Heart left ventricle (tissue), 16 donors: ENCODE data around the gene METRNL. TPM values are rescaled to one million over a fixed set of nuclear protein-coding genes. Genes with fewer than 3 reads are reported as not detected.
A peak's percentile ranks its signal among the peaks of the same experiment; 100 is the strongest.

ENCODE experiments used
- ATAC-seq, 4 donors: fragments of 200-7000 bp; cut with Tn5 transposase; one replicate each; pipeline ENCODE4 v1.9.1; 2020 to 2022; ENCODE audit warnings: moderate library complexity in 4 of 4, mild to moderate bottlenecking in 3 of 4, moderate number of reproducible peaks in 1 of 4
- DNase-seq, 5 donors: peaks; one replicate each; pipeline ENCODE4 v3.0.0-alpha.2; 2020
- H3K27ac ChIP-seq, 12 donors: fragments of 200-600 bp; sonication (generic) in 4 of 12; one replicate each; pipeline versions ENCODE4 v1.5.0 to v1.8.0; 2016 to 2022; ENCODE audit warnings: mild to moderate bottlenecking in 2 of 12
- H3K27me3 ChIP-seq, 9 donors: fragments of 200-600 bp; sonication (generic) in 2 of 9; one replicate each; pipeline versions ENCODE4 v1.5.1 to v1.8.0; 2016 to 2022; ENCODE audit warnings: mild to moderate bottlenecking in 3 of 9
- H3K36me3 ChIP-seq, 9 donors: fragments of 200-600 bp; sonication (generic) in 2 of 9; one replicate each; pipeline versions ENCODE4 v1.5.0 to v1.8.0; 2018 to 2022; ENCODE audit warnings: mild to moderate bottlenecking in 2 of 9
- H3K4me1 ChIP-seq, 12 donors: fragments of 200-600 bp; sonication (generic) in 4 of 12; one replicate each; pipeline versions ENCODE4 v1.5.0 to v1.8.0; 2016 to 2022; ENCODE audit warnings: mild to moderate bottlenecking in 3 of 12
- H3K4me3 ChIP-seq, 12 donors: fragments of 200-600 bp; sonication (generic) in 4 of 12; one replicate each; pipeline versions ENCODE4 v1.5.0 to v1.8.0; 2017 to 2022; ENCODE audit warnings: mild to moderate bottlenecking in 9 of 12, moderate library complexity in 4 of 12
- H3K9me3 ChIP-seq, 12 donors: fragments of 200-600 bp; sonication (generic) in 4 of 12; one replicate each; pipeline versions ENCODE4 v1.5.0 to v1.8.0; 2016 to 2022; ENCODE audit warnings: mild to moderate bottlenecking in 1 of 12
- CTCF ChIP-seq, 12 donors: fragments of 200-600 bp; sonication (generic) in 4 of 12; IDR thresholded peaks; one replicate each; pipeline versions ENCODE4 v1.5.0 to v1.8.0; 2018 to 2022; ENCODE audit warnings: antibody characterized with exemption in 12 of 12, mild to moderate bottlenecking in 5 of 12
- POLR2A ChIP-seq, 2 donors: fragments of 450-650 bp; IDR thresholded peaks; one replicate each; pipeline ENCODE4 v1.6.1; 2017; ENCODE audit warnings: antibody characterized with exemption in 2 of 2, mild to moderate bottlenecking in 2 of 2, moderate library complexity in 2 of 2
- WGBS, 4 donors: extraction: QIAGEN DNeasy Blood & Tissue Kit in 2 of 4; methylation state at CpG; one replicate each; pipeline versions ENCODE4 v1.1.5 to v1.1.7; 2013 to 2018; 5-methylcytosine and 5-hydroxymethylcytosine counted together
- intact Hi-C, 10 donors: fragments of 100-400 bp; cut with DNase I; formaldehyde crosslinking; loops; one replicate each; pipeline versions ENCODE4 v1.11.1 to v1.14.2; 2022
- polyA plus RNA-seq, 2 donors: library from polyadenylated mRNA; stranded (reverse); fragments of 200-250 nt; gene quantifications; one replicate each; pipeline ENCODE4 v1.2.3, GENCODE V29; 2013
- total RNA-seq, 9 donors: library from RNA; depleted of rRNA in 2 of 9; stranded (reverse); fragments of >200 nt in 2 of 9; fragmentation: NEBNext Ultra II Directional in 3 of 9; extraction: Animal tissue kit (Norgen Biotek cat#: 25700) in 3 of 9; gene quantifications; one replicate each; pipeline versions ENCODE4 v1.1.0 to v1.2.4, GENCODE V29; 2016 to 2023
- donor health status: ischemic (EF 13 %, LVEDD 7.1; RV severe dilation, severe dysfunction).
- donor health status: healthy with polysubstance abuse.
- donor health status: DM: no; HTN: yes; CAD: no.
- donor health status: DM: no; HTN: no; CAD: no.
- donor health status: ischemic (EF 25% LVEDD 6.9; RV normal size, moderate dysfunction).
- donor health status: ischemic (EF 25% LVEDD 5.7; RV mildly dilated, moderate dysfunction).
- donor health status: healthy.
- donor health status: DM: yes; HTN: yes; CAD: no.
- donor health status: ischemic (EF 35%, LVEDD 5.7; RV mildly dilated, moderate dysfunction).
- donor health status: nonischemic (EF 11% LVEDD 7.7; RV severe dilation, severe dysfunction).
- donor health status: DM: yes; HTN: yes; CAD: no.
- donor health status: PGD.
- donor health status: ischemic (EF 29% LVEDD 5.4; RV normal size, mild dysfunction).
- donor health status: nonischemic (EF 23%, LVEDD 6.1; RV moderate dilation, normal function).

Gene METRNL
- total and polyA plus RNA-seq, 11 donors = 59.4 to 144 (median 79.5) TPM

DNA sequence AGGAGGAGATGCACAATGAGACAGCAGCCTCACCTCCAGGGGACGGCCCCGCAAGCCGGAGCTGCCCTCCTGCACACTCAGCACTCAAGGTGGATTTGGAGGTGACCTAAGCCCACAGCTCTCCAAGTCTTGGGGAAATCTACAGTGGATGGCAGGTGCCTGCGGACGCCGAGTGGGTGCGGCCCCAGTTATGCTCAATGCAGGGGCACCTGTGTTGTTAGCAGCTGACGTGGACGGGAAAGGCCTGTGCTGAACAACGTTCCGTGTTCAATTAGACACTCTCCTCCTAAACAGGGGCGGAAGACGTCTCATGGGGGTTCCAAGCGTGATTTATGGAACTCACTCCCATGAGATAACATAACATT, 22.0 kb upstream of the METRNL start:
- H3K9me3 ChIP-seq = no peaks in the 10 kb centered on the region
- WGBS, 4 donors = 84 to 92% (median 88%) methylated on average over 13 to 14 of the region's 14 CpGs
- ATAC-seq (no peak), DNase-seq (peak in 3 of 5 donors; percentile 16 to 54 (median 21))
- no peaks in the 10 kb centered on the region for H3K36me3 ChIP-seq
- peak overlapping the region in 1 of 12 donors; percentile 57 for H3K27ac ChIP-seq
- intact Hi-C loops = loop anchor here in 1 of 10 donors (2.0 kb wide), 1 partner anchor 23 kb away; no protein-coding TSS in a partner anchor
- H3K4me3 ChIP-seq = no peak overlapping the region
- H3K4me1 ChIP-seq = peaks cover 0 to 33% (median 20%) of the 10 kb centered on the region in 12 donors
- TF ChIP-seq POLR2A (IDR thresholded peaks at IDR 0.05) = no peak
- no peak for TF ChIP-seq CTCF (IDR thresholded peaks at IDR 0.05)
- H3K27me3 ChIP-seq = no peaks in the 10 kb centered on the region

GRCh38 chr17:83057793-83058265, 21.6 kb upstream of the METRNL start:
- intact Hi-C loops = loop anchor here in 1 of 10 donors (2.0 kb wide), 1 partner anchor 23 kb away; no protein-coding TSS in a partner anchor
- H3K27me3 ChIP-seq = no peaks in the 10 kb centered on the region
- no peak overlapping the region for H3K4me3 ChIP-seq
- WGBS, 4 donors = 78 to 87% (median 80%) methylated on average over 11 to 19 of the region's 19 CpGs
- peak overlapping the region in 6 of 12 donors; percentile 39 to 58 (median 50) for H3K27ac ChIP-seq
- no peaks in the 10 kb centered on the region for H3K9me3 ChIP-seq
- H3K4me1 ChIP-seq = peaks cover 0 to 32% (median 19%) of the 10 kb centered on the region in 12 donors
- DNase-seq = peak in 3 of 5 donors; percentile 16 to 62 (median 30)
- no peaks in the 10 kb centered on the region for H3K36me3 ChIP-seq
- TF ChIP-seq CTCF (IDR thresholded peaks at IDR 0.05) = no peak
- no peak for TF ChIP-seq POLR2A (IDR thresholded peaks at IDR 0.05)
- peak in 2 of 4 donors; percentile 2 to 4 for ATAC-seq

- H3K27me3 ChIP-seq = no peaks in the 10 kb centered on the region
- TF ChIP-seq CTCF (IDR thresholded peaks at IDR 0.05) (no peak), POLR2A (IDR thresholded peaks at IDR 0.05) (no peak)
- peak; percentile 74 to 85 (median 82) for ATAC-seq
- H3K4me3 ChIP-seq = no peak overlapping the region
- peak overlapping the region in 7 of 12 donors; percentile 39 to 58 (median 52) for H3K27ac ChIP-seq
- DNase-seq = peak; percentile 77 to 89 (median 84)
- H3K4me1 ChIP-seq = peaks cover 0 to 27% (median 14%) of the 10 kb centered on the region in 12 donors
- no peaks in the 10 kb centered on the region for H3K9me3 ChIP-seq
- 58 to 81% (median 67%) methylated on average over 16 to 20 of the region's 20 CpGs for WGBS, 4 donors
- intact Hi-C loops = no loop called here
- no peaks in the 10 kb centered on the region for H3K36me3 ChIP-seq
Measured at GRCh38 chr17:83058266-83058798, 21.1 kb upstream of the METRNL start.

- H3K27me3 ChIP-seq = no peaks in the 10 kb centered on the region
- WGBS, 4 donors = 82 to 92% (median 85%) methylated on average over 8 of the region's 8 CpGs
- DNase-seq (peak in 2 of 5 donors; percentile 5 to 7), ATAC-seq (no peak)
- H3K27ac ChIP-seq = no peak overlapping the region
- intact Hi-C loops = no loop called here
- TF ChIP-seq POLR2A (IDR thresholded peaks at IDR 0.05) = no peak
- TF ChIP-seq CTCF (IDR thresholded peaks at IDR 0.05) = no peak
- H3K4me3 ChIP-seq = no peak overlapping the region
- H3K4me1 ChIP-seq = peaks cover 0 to 21% (median 3%) of the 10 kb centered on the region in 12 donors
- H3K36me3 ChIP-seq = no peaks in the 10 kb centered on the region
- no peaks in the 10 kb centered on the region for H3K9me3 ChIP-seq
Measured at GRCh38 chr17:83061586-83061985, 17.8 kb upstream of the METRNL start.
